Astrocyte of the spinal cord (primary cell): ENCODE data around the gene TMEM30B.
A peak's percentile ranks its signal among the peaks of the same experiment; 100 is the strongest.

Source experiments
- DNase-seq: peaks from one replicate; pipeline ENCODE4 v3.0.0; 2011; ENCODE audit warnings: low read depth, low spot score
- H3K4me3 ChIP-seq: 2 replicates; pipeline ENCODE4 v1.5.1; 2011; ENCODE audit warnings: low read depth, mild to moderate bottlenecking, low read length, moderate library complexity
- CTCF ChIP-seq: IDR thresholded peaks from 2 replicates; pipeline ENCODE4 v1.5.1; 2012; ENCODE audit warnings: low read depth, mild to moderate bottlenecking, low read length, inconsistent platforms
- in situ Hi-C: cut with HindIII; loops from 2 replicates; pipeline ENCODE4 v1.10.0; 2017; ENCODE audit warnings: low sequenced_read_pairs

TMEM30B gene

GRCh38 chr14:61255968-61256367, 25.2 kb downstream of the TMEM30B start:
- no peak for DNase-seq
- no peak for TF ChIP-seq CTCF
- H3K4me3 ChIP-seq = no peak overlapping the region
- in situ Hi-C loops = no loop called here

DNA sequence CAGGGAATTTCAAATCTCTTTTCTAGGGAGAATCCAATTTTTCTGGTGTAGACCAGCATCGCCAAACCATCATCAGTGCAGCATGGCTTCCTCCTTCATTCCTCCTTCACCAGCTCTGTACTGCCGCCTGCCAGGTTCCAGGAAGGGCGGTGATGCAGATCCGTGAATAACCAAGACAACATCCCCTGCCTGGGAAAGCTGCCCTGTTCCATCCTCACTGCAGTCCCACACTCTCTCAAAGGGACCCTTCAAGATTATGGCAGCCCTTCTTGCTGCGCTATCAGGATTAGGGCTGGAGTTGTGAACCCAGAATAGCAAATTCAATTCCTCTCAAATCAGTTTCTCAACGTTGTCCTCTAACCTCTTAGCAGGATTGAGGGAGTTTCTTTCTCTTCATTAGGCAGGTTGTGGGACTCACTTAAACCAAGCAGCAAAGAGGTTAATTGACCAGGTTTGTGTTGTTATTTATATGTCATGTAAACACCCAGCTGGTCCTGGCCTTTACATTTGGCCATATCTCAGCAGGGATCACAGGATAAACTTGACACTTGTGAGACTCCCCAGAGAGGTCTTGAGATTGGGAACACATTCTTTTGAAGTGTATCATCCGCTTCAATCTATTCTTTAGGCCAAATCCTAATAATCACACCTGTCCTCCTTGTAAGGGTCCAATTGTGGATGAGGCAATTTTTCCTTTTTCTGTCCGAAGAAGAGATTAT, 26.2 kb downstream of the TMEM30B start:
- no peak for TF ChIP-seq CTCF
- no peak overlapping the region for H3K4me3 ChIP-seq
- DNase-seq = no peak
- in situ Hi-C loops = no loop called here

GRCh38 chr14:61253064-61253738, 27.9 kb downstream of the TMEM30B start:
- H3K4me3 ChIP-seq = no peak overlapping the region
- in situ Hi-C loops = no loop called here
- DNase-seq = no peak
- TF ChIP-seq CTCF = no peak

DNA sequence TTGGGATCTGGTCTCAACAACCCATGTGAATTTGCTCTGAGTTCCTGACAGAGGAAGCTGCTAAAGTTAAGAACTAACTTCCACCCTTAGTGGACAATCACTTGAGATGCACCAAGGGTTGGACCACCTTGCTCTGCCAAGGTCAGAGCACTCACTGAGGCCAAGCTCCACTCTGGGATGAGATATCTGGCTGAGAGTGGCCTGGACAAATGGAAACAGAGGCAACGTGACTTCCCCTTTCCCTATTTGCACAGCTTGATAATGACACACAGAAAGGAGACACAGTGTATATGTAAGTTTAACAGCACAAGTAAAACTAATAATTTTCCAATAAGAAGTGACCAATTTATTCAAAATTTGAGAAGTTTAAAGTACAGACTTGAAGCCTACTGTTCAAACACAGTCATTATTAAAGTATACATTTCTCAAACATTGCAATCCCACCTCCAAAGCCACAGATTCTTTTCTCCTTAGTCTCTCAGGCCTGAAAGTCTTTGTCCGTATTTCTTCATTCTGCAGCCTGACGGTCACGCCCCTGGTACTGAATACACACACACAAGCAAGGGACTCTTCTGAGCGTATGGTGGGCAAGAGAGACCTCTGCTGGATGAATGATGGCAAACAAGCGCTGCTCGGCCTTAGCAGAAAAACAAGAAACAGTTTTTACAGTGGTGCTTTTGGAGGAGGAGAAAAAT, 28.6 kb downstream of the TMEM30B start:
- peak; percentile 97 for DNase-seq
- H3K4me3 ChIP-seq = no peak overlapping the region
- in situ Hi-C loops = no loop called here
- TF ChIP-seq CTCF = peak; percentile 88

DNA sequence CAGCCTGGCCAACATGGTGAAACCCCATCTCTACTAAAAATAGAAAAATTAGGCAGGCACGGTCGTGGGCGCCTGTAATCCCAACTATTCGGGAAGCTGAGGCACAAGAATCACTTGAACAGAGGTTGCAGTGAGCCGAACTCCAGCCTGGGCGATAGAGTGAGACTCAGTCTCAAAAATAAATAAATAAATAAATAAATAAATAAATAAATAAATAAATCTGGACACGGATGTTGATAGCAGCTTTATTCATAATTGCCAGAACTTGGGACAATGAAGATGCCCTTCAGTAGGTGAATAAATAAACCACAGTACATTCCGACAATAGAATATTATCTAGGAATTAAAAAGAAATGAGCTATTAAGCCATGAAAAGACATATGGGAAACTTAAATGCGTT, 31.1 kb downstream of the TMEM30B start:
- TF ChIP-seq CTCF = no peak
- DNase-seq = no peak
- in situ Hi-C loops = no loop called here
- H3K4me3 ChIP-seq = no peak overlapping the region

DNA sequence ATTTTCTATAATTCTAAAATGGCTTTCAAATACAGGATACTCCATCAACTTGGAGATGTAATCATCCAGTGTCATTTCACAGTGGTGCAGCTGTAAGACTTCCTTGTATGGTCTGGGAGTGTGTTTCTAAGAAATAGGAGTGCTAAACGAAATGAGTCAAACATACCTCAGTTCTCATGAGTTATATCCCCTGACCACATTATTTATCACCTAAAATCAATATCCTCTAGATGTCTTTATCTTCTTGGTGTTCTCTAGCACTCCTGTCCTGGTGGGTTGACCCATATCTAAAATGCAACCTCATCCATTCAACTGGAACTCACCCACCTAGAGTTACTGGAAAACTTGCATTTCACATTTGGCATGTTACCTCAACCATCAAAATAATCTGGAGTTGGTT, 33.2 kb downstream of the TMEM30B start:
- TF ChIP-seq CTCF = no peak
- H3K4me3 ChIP-seq = no peak overlapping the region
- peak; percentile 83 for DNase-seq
- in situ Hi-C loops = no loop called here
